HG03135 (cell line): ENCODE measurements around the gene MPG.
"Not testable (repeated sequence)": the region's sequence is repeated elsewhere in the genome, so short reads cannot be mapped to it uniquely, and the experiment has no call there.

Experiments used
- ATAC-seq: cut with Tn5 transposase; IDR thresholded peaks from one replicate; pipeline ENCODE4 v1.9.1; 2021; ENCODE audit warnings: mild to moderate bottlenecking, moderate library complexity; ENCODE audit not compliant: unreplicated experiment

The MPG gene

DNA sequence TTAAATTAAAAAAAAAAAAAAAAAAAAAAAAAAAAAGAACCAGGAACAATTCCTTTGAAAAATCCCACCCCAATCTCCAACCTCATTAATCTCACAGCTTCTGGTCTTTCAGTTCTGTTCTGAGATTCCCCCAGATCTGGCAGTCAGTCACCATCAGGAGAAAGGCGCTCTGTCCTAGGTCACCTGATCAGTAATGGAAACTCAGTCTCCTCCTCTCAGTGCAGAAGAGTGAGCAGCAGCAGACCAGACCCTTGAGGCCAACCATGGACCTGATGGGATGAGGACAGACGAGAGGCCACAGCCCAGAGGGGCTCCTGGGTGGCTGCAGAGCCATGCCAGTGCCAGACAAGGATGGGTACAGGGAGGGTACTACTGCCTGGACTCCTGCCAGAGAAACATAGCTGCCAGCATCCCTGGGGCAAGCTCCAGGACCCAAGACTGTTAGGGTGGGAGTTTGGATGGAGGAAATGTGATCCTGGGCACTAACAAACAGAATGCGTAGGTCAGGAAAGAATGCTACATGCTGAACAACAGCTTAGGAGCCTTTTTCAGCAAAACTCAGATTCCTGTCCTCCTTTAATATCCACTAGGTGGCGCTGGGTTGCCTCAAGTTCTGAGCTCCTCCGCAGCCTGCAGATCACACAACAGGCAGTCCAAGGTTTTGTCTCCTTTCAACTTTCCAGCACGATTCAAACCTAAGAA, 28.7 kb downstream of the MPG start:
- no peak for ATAC-seq

GRCh38 chr16:112153-112840, 34.3 kb downstream of the MPG start:
- no peak for ATAC-seq

DNA sequence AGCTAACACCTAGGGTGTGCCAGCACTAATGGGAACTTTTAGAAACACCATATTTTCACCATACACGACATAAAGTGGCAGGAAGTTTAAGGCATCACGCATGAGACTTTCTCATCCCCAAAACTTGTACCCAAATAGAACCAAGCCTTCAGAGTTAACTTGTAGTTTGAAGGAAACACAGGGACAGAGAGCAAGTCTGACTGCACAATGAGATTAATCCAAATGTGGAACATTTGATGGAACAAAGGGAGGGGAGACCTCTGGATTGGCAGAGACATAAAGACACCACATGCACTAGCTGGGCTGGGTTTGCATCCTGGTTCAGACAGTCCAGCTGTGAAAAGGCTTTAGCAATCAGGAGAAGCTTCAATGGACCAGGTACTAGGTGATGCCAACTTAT, 36.3 kb downstream of the MPG start:
- ATAC-seq, result no peak

GRCh38 chr16:116015-116414, 38.0 kb downstream of the MPG start:
- ATAC-seq, result no peak

GRCh38 chr16:117379-118365, 39.6 kb downstream of the MPG start:
- no peak for ATAC-seq

GRCh38 chr16:118857-119256, 40.8 kb downstream of the MPG start:
- no peak for ATAC-seq

GRCh38 chr16:119295-119694, 41.3 kb downstream of the MPG start:
- ATAC-seq, result no peak

DNA sequence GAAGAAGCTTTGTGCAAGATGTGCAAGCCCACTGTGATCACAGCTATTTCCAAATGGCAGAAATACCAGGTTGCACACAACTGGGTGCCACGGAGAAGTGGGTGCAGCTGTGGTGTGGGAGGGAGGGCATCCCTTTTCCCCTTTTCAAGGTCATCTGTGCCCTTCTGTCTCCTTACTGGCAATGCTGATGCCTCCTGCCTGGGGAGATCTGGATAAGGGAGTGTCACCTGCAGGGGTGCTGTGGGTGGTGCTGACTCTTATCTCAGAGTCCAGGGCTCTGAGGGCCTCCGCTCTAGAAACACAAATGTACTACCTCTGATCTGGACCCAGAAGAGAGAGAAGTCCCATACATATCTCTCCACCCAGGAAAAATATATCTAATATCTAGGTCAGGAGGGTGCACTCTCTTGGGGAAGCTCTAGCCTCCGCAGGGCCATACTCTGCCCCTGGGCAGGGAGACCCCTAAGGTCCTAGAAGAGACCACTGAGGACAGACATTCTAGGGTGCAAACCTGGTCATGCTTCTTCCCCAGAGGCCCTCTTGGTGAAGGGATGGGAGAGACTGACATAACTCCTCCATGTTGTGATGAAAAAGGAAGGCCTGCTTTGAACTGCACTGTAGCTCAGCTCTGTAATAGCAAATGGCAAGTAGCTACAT, 41.9 kb downstream of the MPG start:
- ATAC-seq, result no peak

DNA sequence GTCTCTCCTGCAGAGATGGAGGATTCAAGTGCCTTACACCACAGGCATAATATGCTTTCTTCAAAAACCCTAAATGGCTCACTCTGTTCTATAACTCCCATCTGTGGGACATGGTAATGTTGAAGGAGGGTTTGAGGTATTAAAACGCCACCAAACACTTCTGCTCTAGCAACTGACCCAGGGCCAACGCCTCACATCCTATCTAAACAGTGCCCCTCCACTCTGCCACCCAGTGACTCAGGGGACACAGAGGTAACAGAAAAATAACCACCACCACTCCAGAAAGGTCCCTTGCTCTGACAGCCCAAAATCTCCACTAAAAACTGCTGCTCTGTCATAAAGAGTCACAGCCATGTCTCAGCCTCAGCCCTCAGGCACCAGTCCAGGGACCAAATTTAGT, 42.7 kb downstream of the MPG start:
- ATAC-seq, result no peak

GRCh38 chr16:122361-122760, 44.3 kb downstream of the MPG start:
- ATAC-seq, result no peak

DNA sequence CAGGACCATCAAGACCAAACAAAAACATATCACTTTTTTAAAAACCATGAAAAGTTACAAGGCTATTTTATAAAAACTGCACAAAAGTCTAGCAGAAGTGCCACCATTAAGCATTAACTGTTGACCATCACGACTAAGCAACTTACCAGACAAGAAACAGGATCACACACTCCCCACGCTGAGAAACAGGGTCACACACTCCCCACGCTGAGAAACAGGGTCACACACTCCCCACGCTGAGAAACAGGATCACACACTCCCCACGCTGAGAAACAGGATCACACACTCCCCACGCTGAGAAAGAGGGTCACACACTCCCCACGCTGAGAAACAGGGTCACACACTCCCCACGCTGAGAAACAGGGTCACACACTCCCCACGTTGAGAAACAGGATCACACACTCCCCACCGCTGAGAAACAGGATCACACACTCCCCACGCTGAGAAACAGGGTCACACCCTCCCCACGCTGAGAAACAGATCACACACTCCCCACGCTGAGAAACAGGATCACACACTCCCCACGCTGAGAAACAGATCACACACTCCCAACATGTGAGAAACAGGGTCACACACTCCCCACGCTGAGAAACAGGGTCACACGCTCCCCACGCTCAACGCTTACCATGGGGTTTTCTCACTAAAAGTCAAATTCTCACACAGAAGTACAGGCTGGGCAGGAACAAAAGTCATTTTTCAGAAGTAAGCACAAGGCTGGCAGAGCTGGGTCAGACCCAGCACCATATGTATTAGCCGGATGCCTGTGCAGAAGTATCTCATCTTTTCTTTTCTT, 45.7 kb downstream of the MPG start:
- ATAC-seq, result not testable (repeated sequence)

DNA sequence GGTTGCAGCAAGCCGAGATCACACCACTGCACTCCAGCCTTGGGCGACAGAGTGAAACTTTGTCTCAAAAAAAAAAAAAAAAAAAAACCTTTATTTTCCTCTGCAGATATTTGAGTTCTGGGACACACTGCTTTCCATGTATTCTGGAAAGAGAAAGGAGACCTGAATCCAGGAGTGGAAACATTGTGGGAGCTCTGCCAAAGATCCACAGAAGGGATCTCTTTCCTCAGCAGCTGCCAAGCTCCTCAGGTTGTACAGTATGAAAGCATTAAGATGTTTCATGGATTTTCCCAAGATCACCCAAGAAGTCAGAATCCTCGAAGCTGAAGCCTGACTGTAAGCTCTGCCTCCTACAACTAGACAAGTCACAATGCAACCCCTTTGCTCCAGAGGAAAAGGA, 47.0 kb downstream of the MPG start:
- ATAC-seq, result no peak

GRCh38 chr16:129075-129474, 51.0 kb downstream of the MPG start:
- ATAC-seq, result no peak

DNA sequence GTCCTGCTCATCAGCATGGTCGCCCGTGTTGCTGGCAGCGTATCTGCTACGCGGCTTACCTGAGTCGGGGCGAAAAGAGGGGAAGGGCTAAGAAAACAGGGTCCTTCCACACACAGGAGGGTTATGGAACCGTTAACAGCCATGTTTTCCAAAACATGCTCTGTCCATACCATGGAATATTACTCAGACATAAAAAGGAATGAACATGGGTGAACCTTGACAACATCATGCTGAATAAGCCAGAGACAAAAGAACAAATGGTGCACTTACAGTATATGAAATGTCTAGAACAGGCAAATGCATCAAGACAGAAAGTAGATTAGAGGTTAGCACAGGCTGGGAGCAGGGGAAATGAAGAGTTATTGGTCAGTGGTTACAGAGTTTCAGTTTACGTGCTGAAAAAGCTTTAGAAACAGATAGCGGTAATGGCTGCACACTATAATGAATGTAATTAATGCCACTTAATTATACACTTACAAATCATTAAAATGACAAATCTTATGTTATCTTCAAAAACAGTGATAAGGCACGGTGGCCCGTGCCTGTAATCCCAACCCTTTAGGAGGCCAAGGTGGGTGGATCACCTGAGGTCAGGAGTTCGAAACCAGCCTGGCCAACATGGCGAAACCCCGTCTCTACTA, 52.6 kb downstream of the MPG start:
- ATAC-seq, result no peak

DNA sequence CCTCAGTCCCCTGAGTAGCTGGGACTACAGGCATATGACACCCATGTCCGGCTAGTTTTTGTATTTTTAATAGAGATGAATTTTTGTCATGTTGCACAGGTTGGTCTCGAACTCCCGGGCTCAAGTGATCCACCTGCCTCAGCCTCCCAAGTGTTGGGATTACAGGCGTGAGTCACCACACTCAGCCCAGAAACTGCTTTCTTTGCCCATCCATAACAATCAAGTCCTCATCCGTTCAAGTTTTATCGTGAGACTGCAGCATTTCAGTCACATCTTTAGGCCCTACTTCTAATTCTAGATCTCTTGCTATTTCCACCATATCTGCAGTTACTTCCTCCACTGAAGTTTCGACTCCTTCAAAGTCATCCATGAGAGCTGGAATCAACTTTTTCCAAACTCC, 54.1 kb downstream of the MPG start:
- ATAC-seq, result no peak

- no peak for ATAC-seq
These were observed 55.7 kb downstream of the MPG start for GRCh38 chr16:133716-134115.
